H9 (cell line): ENCODE data around the gene NXN. TPM values are rescaled to one million over a fixed set of nuclear protein-coding genes. Genes with fewer than 3 reads are reported as not detected.

ENCODE experiments used
- DNase-seq: peaks from one replicate; pipeline ENCODE4 v3.0.0-alpha.2; 2017
- H2AFZ ChIP-seq: one replicate; pipeline ENCODE4 v1.6.1; 2013; ENCODE audit warnings: mild to moderate bottlenecking, low read length, control low read depth, moderate library complexity
- H2AK5ac ChIP-seq: 2 replicates; pipeline ENCODE4 v1.6.1; 2013; ENCODE audit warnings: low read length, control low read depth, mixed read lengths; ENCODE audit not compliant: insufficient read length
- H2BK120ac ChIP-seq: one replicate; pipeline ENCODE4 v1.6.1; 2013; ENCODE audit warnings: low read depth, mild to moderate bottlenecking, low read length, control low read depth, inconsistent platforms; ENCODE audit not compliant: poor library complexity, severe bottlenecking
- H2BK12ac ChIP-seq: 2 replicates; pipeline ENCODE4 v1.6.1; 2013; ENCODE audit warnings: low read length, control low read depth, mixed read lengths, low read depth; ENCODE audit not compliant: insufficient read length
- H2BK15ac ChIP-seq: 2 replicates; pipeline ENCODE4 v1.6.1; 2013; ENCODE audit warnings: low read depth, low read length, control low read depth
- H2BK20ac ChIP-seq: one replicate; pipeline ENCODE4 v1.6.1; 2013; ENCODE audit warnings: low read depth, mild to moderate bottlenecking, low read length, control low read depth, inconsistent platforms; ENCODE audit not compliant: poor library complexity, severe bottlenecking
- H2BK5ac ChIP-seq: 2 replicates; pipeline ENCODE4 v1.6.1; 2013; ENCODE audit warnings: low read length, control low read depth, mixed read lengths; ENCODE audit not compliant: insufficient read length
- H3K14ac ChIP-seq: 2 replicates; pipeline ENCODE4 v1.6.1; 2013; ENCODE audit warnings: low read length, control low read depth; ENCODE audit not compliant: insufficient read depth
- H3K18ac ChIP-seq: 2 replicates; pipeline ENCODE4 v1.6.1; 2013; ENCODE audit warnings: low read depth, mild to moderate bottlenecking, mixed read lengths, low read length, control low read depth; ENCODE audit not compliant: insufficient read length
- H3K23ac ChIP-seq: 2 replicates; pipeline ENCODE4 v1.6.1; 2013; ENCODE audit warnings: low read length, control low read depth, mixed read lengths, low read depth; ENCODE audit not compliant: insufficient read length
- H3K23me2 ChIP-seq: 2 replicates; pipeline ENCODE4 v1.6.1; 2013; ENCODE audit warnings: low read depth, mild to moderate bottlenecking, mixed read lengths, low read length, control low read depth; ENCODE audit not compliant: insufficient read length, poor library complexity, severe bottlenecking
- H3K27ac ChIP-seq: 2 replicates; pipeline ENCODE4 v1.5.1; 2013; ENCODE audit warnings: low read length, control low read depth, mixed read lengths, low read depth; ENCODE audit not compliant: insufficient read length
- H3K27me3 ChIP-seq: 2 replicates; pipeline ENCODE4 v1.6.1; 2013; ENCODE audit warnings: low read length, control low read depth, inconsistent platforms; ENCODE audit not compliant: insufficient read depth
- H3K4ac ChIP-seq: 2 replicates; pipeline ENCODE4 v1.6.1; 2013; ENCODE audit warnings: low read depth, mild to moderate bottlenecking, control low read depth, inconsistent platforms, low read length, moderate library complexity
- H3K4me1 ChIP-seq: 2 replicates; pipeline ENCODE4 v1.6.1; 2013; ENCODE audit warnings: low read length, control low read depth, inconsistent platforms; ENCODE audit not compliant: insufficient read depth
- H3K4me2 ChIP-seq: 2 replicates; pipeline ENCODE4 v1.6.1; 2013; ENCODE audit warnings: low read length, control low read depth, mixed read lengths; ENCODE audit not compliant: insufficient read length, insufficient read depth
- H3K56ac ChIP-seq: 2 replicates; pipeline ENCODE4 v1.6.1; 2013; ENCODE audit warnings: low read depth, mild to moderate bottlenecking, mixed read lengths, low read length, control low read depth; ENCODE audit not compliant: insufficient read length
- H3K79me1 ChIP-seq: 2 replicates; pipeline ENCODE4 v1.6.1; 2013; ENCODE audit warnings: low read depth, mild to moderate bottlenecking, moderate library complexity, low read length, control low read depth, inconsistent platforms; ENCODE audit not compliant: insufficient read depth, poor library complexity, severe bottlenecking
- H3K79me2 ChIP-seq: 2 replicates; pipeline ENCODE4 v1.6.1; 2013; ENCODE audit warnings: low read length, control low read depth, inconsistent platforms; ENCODE audit not compliant: insufficient read depth
- H3K9ac ChIP-seq: 2 replicates; pipeline ENCODE4 v1.6.1; 2013; ENCODE audit warnings: low read length, control low read depth, mixed read lengths; ENCODE audit not compliant: insufficient read length; ENCODE audit errors: extremely low read depth
- H3K9me3 ChIP-seq: one replicate; pipeline ENCODE4 v1.6.1; 2013; ENCODE audit warnings: low read depth, low read length, inconsistent platforms; ENCODE audit not compliant: control insufficient read depth
- H3T11ph ChIP-seq: one replicate; pipeline ENCODE4 v1.6.1; 2013; ENCODE audit warnings: mild to moderate bottlenecking, low read length, control low read depth, inconsistent platforms
- H4K20me1 ChIP-seq: one replicate; pipeline ENCODE4 v1.6.1; 2013; ENCODE audit not compliant: control insufficient read depth, insufficient read length, insufficient read depth
- H4K5ac ChIP-seq: 2 replicates; pipeline ENCODE4 v1.6.1; 2013; ENCODE audit warnings: low read depth, mild to moderate bottlenecking, mixed read lengths, low read length, control low read depth; ENCODE audit not compliant: insufficient read length
- H4K8ac ChIP-seq: replicated peaks from 2 replicates; pipeline ENCODE4 v1.6.1; 2013; ENCODE audit warnings: low read length, control low read depth, mixed read lengths, low read depth; ENCODE audit not compliant: insufficient read length
- H4K91ac ChIP-seq: 2 replicates; pipeline ENCODE4 v1.6.1; 2013; ENCODE audit warnings: low read depth, mild to moderate bottlenecking, moderate library complexity, mixed read lengths, low read length, control low read depth; ENCODE audit not compliant: insufficient read length
- H3K27ac Mint-ChIP-seq, 3 experiments: 2 replicates in 2 of 3; 3 replicates in 1 of 3; pipeline ENCODE4 v1.8.0; 2020 to 2021; ENCODE audit warnings: mixed read lengths in 3 of 3, mild to moderate bottlenecking in 1 of 3, moderate library complexity in 1 of 3
- H3K27me3 Mint-ChIP-seq: 2 replicates; pipeline ENCODE4 v1.8.0; 2021; ENCODE audit warnings: low read depth, mild to moderate bottlenecking, moderate library complexity, mixed read lengths
- H3K36me3 Mint-ChIP-seq, 3 experiments: 2 replicates in 2 of 3; 3 replicates in 1 of 3; pipeline ENCODE4 v1.8.0; 2020 to 2021; ENCODE audit warnings: low read depth in 3 of 3, mixed read lengths in 3 of 3; ENCODE audit not compliant: insufficient read depth in 1 of 3
- H3K4me1 Mint-ChIP-seq, 2 experiments: 2 replicates each; pipeline ENCODE4 v1.8.0; 2020; ENCODE audit warnings: mixed read lengths in 2 of 2
- H3K4me3 Mint-ChIP-seq, 2 experiments: 2 replicates in 1 of 2; 3 replicates in 1 of 2; pipeline ENCODE4 v1.8.0; 2020 to 2021; ENCODE audit warnings: mild to moderate bottlenecking in 2 of 2, mixed read lengths in 2 of 2, moderate library complexity in 1 of 2
- H3K9me3 Mint-ChIP-seq, 2 experiments: 2 replicates in 1 of 2; 3 replicates in 1 of 2; pipeline ENCODE4 v1.8.0; 2020; ENCODE audit warnings: mild to moderate bottlenecking in 2 of 2, mixed read lengths in 2 of 2, moderate library complexity in 1 of 2
- CTCF ChIP-seq: fragments of 200-600 bp; sonication (generic); conservative IDR thresholded peaks from 3 replicates; pipeline ENCODE4 v1.8.0; 2021; ENCODE audit warnings: antibody characterized with exemption, mild to moderate bottlenecking
- WGBS: extraction: QIAGEN DNeasy Blood & Tissue Kit; methylation state at CpG from one replicate; pipeline ENCODE4 v1.1.7; 2013; ENCODE audit warnings: missing lambda C conversion rate, low lambda C conversion rate, mixed read lengths; ENCODE audit not compliant: insufficient read length; ENCODE audit errors: extremely low coverage; 5-methylcytosine and 5-hydroxymethylcytosine counted together
- total RNA-seq: library from RNA; stranded (reverse); gene quantifications from 2 replicates; pipeline ENCODE4 v1.2.1, GENCODE V29; 2021

The NXN gene
- total RNA-seq, 1 experiment from 2014 or later: 93.6 TPM

GRCh38 chr17:965311-965989, 14.1 kb downstream of the NXN start:
- Histone ChIP-seq H3K4ac (no peak overlapping the region), H4K91ac (no peak overlapping the region), H2BK120ac (no peak overlapping the region), H3K27ac (no peak overlapping the region), H3K79me1 (peaks cover 11% of the 10 kb centered on the region), H3K27me3 (no peaks in the 10 kb centered on the region), H3K18ac (no peak overlapping the region), H3K23me2 (no peaks in the 10 kb centered on the region), H4K5ac (no peak overlapping the region), H2BK12ac (no peak overlapping the region), H3K4me1 (peaks cover 8% of the 10 kb centered on the region; the same call in 1 of the 2 replicates), H3K79me2 (peaks cover 24% of the 10 kb centered on the region; the same call in 1 of the 2 replicates), H2AFZ (no peak overlapping the region), H2BK15ac (no peak overlapping the region), H4K20me1 (peaks cover 2% of the 10 kb centered on the region), H3K14ac (no peak overlapping the region), H3K9me3 (no peaks in the 10 kb centered on the region), H4K8ac (no peak overlapping the region), H2BK20ac (no peak overlapping the region), H3K56ac (no peak overlapping the region), H2AK5ac (no peak overlapping the region), H3K23ac (no peak overlapping the region), H3K9ac (no peak overlapping the region), H3K4me2 (no peak overlapping the region), H3T11ph (no peak overlapping the region), H2BK5ac (no peak overlapping the region)
- no peaks in the 10 kb centered on the region for H3K27me3 Mint-ChIP-seq
- H3K27ac Mint-ChIP-seq: peak overlapping the region in 2 of 3 experiments; percentile 42 to 49; a peak in 5 of 7 replicates
- no CpG with 5 or more reads among the region's 12 CpGs for WGBS
- H3K9me3 Mint-ChIP-seq: no peaks in the 10 kb centered on the region; a peak in 1 of 5 replicates
- no peak for TF ChIP-seq CTCF
- H3K4me3 Mint-ChIP-seq: no peak overlapping the region
- peaks cover 11 to 23% (median 20%) of the 10 kb centered on the region in 3 experiments for H3K36me3 Mint-ChIP-seq
- peaks cover 70 to 75% of the 10 kb centered on the region in 2 experiments for H3K4me1 Mint-ChIP-seq
- no peak for DNase-seq
